Right lobe of liver (tissue), 6 donors: ENCODE data around the gene CDK14. TPM values are rescaled to one million over a fixed set of nuclear protein-coding genes. Genes with fewer than 3 reads are reported as not detected.

ENCODE experiments used
- ATAC-seq, 4 donors: fragments of 200-7000 bp; cut with Tn5 transposase; one replicate each; pipeline ENCODE4 v1.9.1; 2020; ENCODE audit warnings: mild to moderate bottlenecking in 4 of 4, moderate library complexity in 4 of 4
- DNase-seq, 3 donors: peaks; one replicate each; pipeline ENCODE4 v3.0.0-alpha.2; 2020
- H3K27ac ChIP-seq, 3 donors: fragments of 200-600 bp; one replicate each; pipeline ENCODE4 v1.8.0; 2022
- H3K27me3 ChIP-seq, 2 donors: fragments of 200-600 bp; one replicate each; pipeline ENCODE4 v1.8.0; 2022
- H3K36me3 ChIP-seq, 4 donors: fragments of 200-600 bp; sonication (generic) in 1 of 4; one replicate each; pipeline versions ENCODE4 v1.5.1 to v1.8.0; 2017 to 2022; ENCODE audit warnings: control low read depth in 1 of 4
- H3K4me1 ChIP-seq, 4 donors: fragments of 200-600 bp; sonication (generic) in 1 of 4; one replicate each; pipeline versions ENCODE4 v1.5.1 to v1.8.0; 2017 to 2022; ENCODE audit warnings: control low read depth in 1 of 4
- H3K4me3 ChIP-seq, 3 donors: fragments of 200-600 bp; one replicate each; pipeline ENCODE4 v1.8.0; 2022
- H3K9me3 ChIP-seq, 4 donors: fragments of 200-600 bp; sonication (generic) in 1 of 4; one replicate each; pipeline versions ENCODE4 v1.5.1 to v1.8.0; 2017 to 2022; ENCODE audit warnings: control low read depth in 1 of 4
- CTCF ChIP-seq, 4 donors: fragments of 200-600 bp in 3 of 4; fragments of 450-650 bp in 1 of 4; IDR thresholded peaks; one replicate each; pipeline versions ENCODE4 v1.5.1 to v1.8.0; 2016 to 2022; ENCODE audit warnings: antibody characterized with exemption in 4 of 4, mild to moderate bottlenecking in 2 of 4
- POLR2A ChIP-seq: fragments of 450-650 bp; IDR thresholded peaks from one replicate; pipeline ENCODE4 v1.6.1; 2017; ENCODE audit warnings: antibody characterized with exemption, mild to moderate bottlenecking
- WGBS: methylation state at CpG from one replicate; pipeline ENCODE4 v1.1.6; 2018; ENCODE audit warnings: low coverage, low lambda C conversion rate; ENCODE audit not compliant: insufficient coverage; ENCODE audit errors: missing lambda C conversion rate; 5-methylcytosine and 5-hydroxymethylcytosine counted together
- intact Hi-C, 2 donors: fragments of 100-400 bp; cut with DNase I; formaldehyde crosslinking; loops; one replicate each; pipeline versions ENCODE4 v1.11.2 to v1.14.1; 2022
- total RNA-seq, 6 experiments: library from RNA; depleted of rRNA in 2 of 6; stranded (reverse); fragments of >200 nt in 2 of 6; fragmentation: NEBNext Ultra II Directional in 3 of 6; extraction: Animal tissue kit (Norgen Biotek cat#: 25700) in 3 of 6; gene quantifications; one replicate each; pipeline versions ENCODE4 v1.1.0 to v1.2.4, GENCODE V29; 2016 to 2023
- donor health status: DM: no; HTN: yes; CAD: no.
- donor health status: DM: no; HTN: no; CAD: no.
- donor health status: DM: no; HTN: no; CAD: no.
- donor health status: DM: no; HTN: yes; CAD: no.
- donor health status: DM: no; HTN: yes; CAD: no.

CDK14 gene
- total RNA-seq, 6 experiments from 2014 or later: 12.6 to 28.7 (median 17.9) TPM

- ATAC-seq (no peak), DNase-seq (no peak)
- Histone ChIP-seq H3K36me3 (no peaks in the 10 kb centered on the region), H3K27ac (no peak overlapping the region), H3K4me3 (no peak overlapping the region), H3K27me3 (no peaks in the 10 kb centered on the region), H3K9me3 (no peaks in the 10 kb centered on the region), H3K4me1 (peaks cover 0 to 6% (median 0%) of the 10 kb centered on the region in 4 donors)
- TF ChIP-seq CTCF (IDR thresholded peaks at IDR 0.05) (no peak), POLR2A (no peak)
- intact Hi-C loops: no loop called here
- 100% methylated on average over 1 of the region's 1 CpG for WGBS
Measured at GRCh38 chr7:90603346-90603745, 7.2 kb downstream of the CDK14 start.

GRCh38 chr7:90604383-90604782 lies 8.3 kb downstream of the CDK14 start:
- no peak overlapping the region for H3K4me3 ChIP-seq
- 83% methylated on average over 4 of the region's 5 CpGs for WGBS

GRCh38 chr7:90605055-90605454 lies 8.9 kb downstream of the CDK14 start:
- peak in 1 of 4 donors; percentile 49 for ATAC-seq
- H3K27me3 ChIP-seq: no peaks in the 10 kb centered on the region
- no peak overlapping the region for H3K4me3 ChIP-seq
- intact Hi-C loops: no loop called here
- TF ChIP-seq CTCF (IDR thresholded peaks at IDR 0.05) (no peak), POLR2A (no peak)
- no peaks in the 10 kb centered on the region for H3K9me3 ChIP-seq
- peaks cover 0 to 6% (median 0%) of the 10 kb centered on the region in 4 donors for H3K4me1 ChIP-seq
- DNase-seq: no peak
- WGBS: 77% methylated on average over 2 of the region's 2 CpGs
- no peak overlapping the region for H3K27ac ChIP-seq
- no peaks in the 10 kb centered on the region for H3K36me3 ChIP-seq

More at GRCh38 chr7:90604383-90604782, 8.3 kb downstream of the CDK14 start:
- TF ChIP-seq POLR2A: no peak
- no peak for TF ChIP-seq CTCF (IDR thresholded peaks at IDR 0.05)
- intact Hi-C loops: no loop called here
- H3K36me3 ChIP-seq: no peaks in the 10 kb centered on the region
- DNase-seq (no peak), ATAC-seq (no peak)
- no peak overlapping the region for H3K27ac ChIP-seq
- peaks cover 0 to 6% (median 0%) of the 10 kb centered on the region in 4 donors for H3K4me1 ChIP-seq
- H3K9me3 ChIP-seq: no peaks in the 10 kb centered on the region
- H3K27me3 ChIP-seq: no peaks in the 10 kb centered on the region

- H3K27ac ChIP-seq: no peak overlapping the region
- H3K4me1 ChIP-seq: no peaks in the 10 kb centered on the region
- no peaks in the 10 kb centered on the region for H3K27me3 ChIP-seq
- intact Hi-C loops: no loop called here
- no peaks in the 10 kb centered on the region for H3K9me3 ChIP-seq
- no peak for DNase-seq
- ATAC-seq: no peak
- no peaks in the 10 kb centered on the region for H3K36me3 ChIP-seq
- 91% methylated on average over 1 of the region's 1 CpG for WGBS
- TF ChIP-seq CTCF (IDR thresholded peaks at IDR 0.05): no peak
- TF ChIP-seq POLR2A: no peak
- H3K4me3 ChIP-seq: no peak overlapping the region
Measured at GRCh38 chr7:90607196-90607595, 11.1 kb downstream of the CDK14 start.

GRCh38 chr7:90610105-90610504 lies 14.0 kb downstream of the CDK14 start:
- ATAC-seq: no peak
- no peak for DNase-seq
- no peak overlapping the region for H3K4me3 ChIP-seq
- no peak for TF ChIP-seq CTCF (IDR thresholded peaks at IDR 0.05)
- TF ChIP-seq POLR2A: no peak
- no peaks in the 10 kb centered on the region for H3K36me3 ChIP-seq
- no peaks in the 10 kb centered on the region for H3K9me3 ChIP-seq
- peaks cover 0 to 12% (median 0%) of the 10 kb centered on the region in 4 donors for H3K4me1 ChIP-seq
- intact Hi-C loops: no loop called here
- WGBS: 54% methylated on average over 4 of the region's 4 CpGs
- H3K27me3 ChIP-seq: no peaks in the 10 kb centered on the region
- no peak overlapping the region for H3K27ac ChIP-seq
